OCI-LY7 (cell line): ENCODE measurements around the gene SLC10A3. TPM values are rescaled to one million over a fixed set of nuclear protein-coding genes. Genes with fewer than 3 reads are reported as not detected.
A peak's percentile ranks its signal among the peaks of the same experiment; 100 is the strongest.

Experiments
- BruUV-seq: library from RNA; stranded (reverse); fragments of 400-500 nt; replicated peaks from 2 replicates; lab custom pipeline; 2021; lab: Mats Ljungman, UMichigan
- CTCF ChIA-PET: fragments of 300-600 bp; sonication (Branson Sonifier 250); formaldehyde crosslinking; loops from one replicate; lab custom pipeline; 2022; ENCODE audit warnings: antibody characterized with exemption; ENCODE audit not compliant: unreplicated experiment; lab: Charles Lee
- POLR2A ChIA-PET: fragments of 300-600 bp; sonication (Branson Sonifier 250); formaldehyde crosslinking; loops from one replicate; lab custom pipeline; 2022; ENCODE audit warnings: antibody characterized with exemption; lab: Charles Lee
- DNase-seq: peaks from one replicate; pipeline ENCODE4 v3.0.0-alpha.2; 2015; ENCODE audit warnings: low spot score
- H2AFZ ChIP-seq: fragments of 200-600 bp; sonication (generic), shearing (Covaris generic); 2 replicates; pipeline ENCODE4 v1.6.1; 2014; ENCODE audit warnings: mild to moderate bottlenecking, antibody characterized with exemption, low read length, moderate library complexity
- H3K27ac ChIP-seq: fragments of 200-600 bp; sonication (generic); 2 replicates; pipeline ENCODE4 v1.5.1; 2014; ENCODE audit warnings: mixed run types, low read depth, mild to moderate bottlenecking, moderate library complexity, low read length, inconsistent platforms; ENCODE audit not compliant: poor library complexity, severe bottlenecking
- H3K36me3 ChIP-seq: fragments of 200-600 bp; sonication (generic); 2 replicates; pipeline ENCODE4 v1.6.1; 2014; ENCODE audit warnings: mild to moderate bottlenecking, antibody characterized with exemption, low read length, moderate library complexity, mixed read lengths; ENCODE audit not compliant: insufficient read depth
- H3K4me1 ChIP-seq: fragments of 200-600 bp; sonication (generic); 2 replicates; pipeline ENCODE4 v1.5.1; 2014; ENCODE audit warnings: mild to moderate bottlenecking, low read length; ENCODE audit not compliant: insufficient read depth, poor library complexity, severe bottlenecking
- H3K4me2 ChIP-seq: fragments of 200-600 bp; sonication (generic); 2 replicates; pipeline ENCODE4 v1.6.1; 2014; ENCODE audit warnings: mild to moderate bottlenecking, low read length
- H3K4me3 ChIP-seq: fragments of 200-600 bp; sonication (generic); 2 replicates; pipeline ENCODE4 v1.5.1; 2014; ENCODE audit warnings: mild to moderate bottlenecking, low read depth, low read length; ENCODE audit not compliant: poor library complexity, severe bottlenecking
- H3K79me2 ChIP-seq: fragments of 200-600 bp; sonication (generic); 2 replicates; pipeline ENCODE4 v1.6.1; 2016; ENCODE audit warnings: low read depth, mild to moderate bottlenecking, low read length, moderate library complexity, mixed read lengths; ENCODE audit not compliant: insufficient read depth
- H3K9me2 ChIP-seq: fragments of 200-600 bp; sonication (generic); 2 replicates; pipeline ENCODE4 v1.6.1; 2016; ENCODE audit warnings: mild to moderate bottlenecking, low read length, mixed read lengths; ENCODE audit not compliant: insufficient read depth
- H3K9me3 ChIP-seq: fragments of 200-600 bp; sonication (generic); 2 replicates; pipeline ENCODE4 v1.6.1; 2014; ENCODE audit warnings: mild to moderate bottlenecking, mixed run types, low read length, mixed read lengths
- H4K20me1 ChIP-seq: fragments of 200-600 bp; sonication (generic); 2 replicates; pipeline ENCODE4 v1.6.1; 2014; ENCODE audit warnings: mild to moderate bottlenecking, antibody characterized with exemption, low read length, moderate library complexity, mixed read lengths; ENCODE audit not compliant: insufficient read depth
- CTCF ChIP-seq: fragments of 200-600 bp; sonication (generic); conservative IDR thresholded peaks from 2 replicates; pipeline ENCODE4 v1.5.1; 2014; ENCODE audit warnings: mild to moderate bottlenecking, antibody characterized with exemption, low read length, moderate library complexity, mixed read lengths
- EZH2phosphoT487 ChIP-seq: fragments of 200-600 bp; sonication (generic); IDR thresholded peaks from 2 replicates; pipeline ENCODE4 v1.6.1; 2018; ENCODE audit warnings: low read depth, borderline replicate concordance, mild to moderate bottlenecking, mixed run types, antibody characterized with exemption, low read length, moderate library complexity, mixed read lengths
- intact Hi-C: fragments of 100-400 bp; cut with micrococcal nuclease; formaldehyde crosslinking; loops from one replicate; pipeline ENCODE4 v1.10.0; 2022; ENCODE audit not compliant: unreplicated experiment
- total RNA-seq, 2 experiments: library from RNA; depleted of rRNA in 1 of 2; stranded (reverse); fragments of >200 nt in 1 of 2; shearing (Covaris generic) in 1 of 2; gene quantifications; 2 replicates each; pipeline ENCODE4 v1.2.3, GENCODE V29; 2014 to 2022

The SLC10A3 gene
- total RNA-seq, 2 experiments from 2014 or later, result 14.1 to 15.6 TPM

GRCh38 chrX:154535892-154536291, 45.5 kb upstream of the SLC10A3 start:
- intact Hi-C loops, result no loop called here
- H2AFZ ChIP-seq, result no peak overlapping the region
- H3K4me2 ChIP-seq, result no peak overlapping the region
- H3K79me2 ChIP-seq, result no peaks in the 10 kb centered on the region
- H3K4me3 ChIP-seq, result no peak overlapping the region
- TF ChIP-seq CTCF (no peak), EZH2phosphoT487 (no peak)
- peaks cover 4% of the 10 kb centered on the region for H3K4me1 ChIP-seq
- POLR2A ChIA-PET, result interaction anchor here (0.6 kb wide), 1 partner anchor 123 kb away, joined by 3 read pairs; no protein-coding TSS in a partner anchor
- no peaks in the 10 kb centered on the region for H3K9me2 ChIP-seq
- H4K20me1 ChIP-seq, result no peaks in the 10 kb centered on the region
- H3K36me3 ChIP-seq, result peaks cover 20% of the 10 kb centered on the region
- BruUV-seq, result no TSS peak
- H3K9me3 ChIP-seq, result no peaks in the 10 kb centered on the region
- no peak overlapping the region for H3K27ac ChIP-seq
- CTCF ChIA-PET, result no interaction called here
- no peak for DNase-seq

- H2AFZ ChIP-seq, result no peak overlapping the region
- no peaks in the 10 kb centered on the region for H3K9me2 ChIP-seq
These were observed 44.3 kb upstream of the SLC10A3 start for GRCh38 chrX:154534526-154535322.

More at GRCh38 chrX:154534526-154535322, 44.3 kb upstream of the SLC10A3 start:
- H3K36me3 ChIP-seq, result peaks cover 20% of the 10 kb centered on the region; the same call in 1 of the 2 replicates
- no peaks in the 10 kb centered on the region for H4K20me1 ChIP-seq
- H3K79me2 ChIP-seq, result no peaks in the 10 kb centered on the region
- CTCF ChIA-PET, result no interaction called here
- DNase-seq, result peak; percentile 87
- no peaks in the 10 kb centered on the region for H3K9me3 ChIP-seq
- H3K27ac ChIP-seq, result no peak overlapping the region
- TF ChIP-seq EZH2phosphoT487 (no peak), CTCF (peak; percentile 90)
- no TSS peak for BruUV-seq
- no peak overlapping the region for H3K4me3 ChIP-seq
- no peak overlapping the region for H3K4me2 ChIP-seq
- intact Hi-C loops, result loop anchor here (5.0 kb wide), 1 partner anchor 132 kb away; no protein-coding TSS in a partner anchor
- H3K4me1 ChIP-seq, result peaks cover 4% of the 10 kb centered on the region
- POLR2A ChIA-PET, result no interaction called here
